B cell (primary cell): ENCODE measurements around the gene ENG. TPM values are rescaled to one million over a fixed set of nuclear protein-coding genes. Genes with fewer than 3 reads are reported as not detected.
A peak's percentile ranks its signal among the peaks of the same experiment; 100 is the strongest.

Experiments used
- ATAC-seq: fragments of 200-7000 bp; cut with Tn5 transposase; one replicate; pipeline ENCODE4 v1.10.0; 2021; ENCODE audit warnings: low read depth, mild to moderate bottlenecking, moderate number of reproducible peaks, moderate library complexity
- CTCF ChIA-PET: fragments of 350-600 bp; sonication (Branson Sonifier 250); formaldehyde crosslinking; loops from one replicate; lab custom pipeline; 2021; ENCODE audit warnings: antibody characterized with exemption, inconsistent platforms; lab: Charles Lee
- POLR2A ChIA-PET: fragments of 350-600 bp; sonication (Branson Sonifier 250); formaldehyde crosslinking; loops from one replicate; lab custom pipeline; 2021; ENCODE audit warnings: antibody characterized with exemption; lab: Charles Lee
- DNase-seq: peaks from one replicate; pipeline ENCODE4 v3.0.0; 2013
- H2AFZ ChIP-seq: 2 replicates; pipeline ENCODE4 v1.6.1; 2012; ENCODE audit warnings: mild to moderate bottlenecking, low read depth, low read length; ENCODE audit not compliant: insufficient read depth, poor library complexity, severe bottlenecking
- H3K27ac ChIP-seq, 2 donors: 1 replicate in 1 of 2; 2 replicates in 1 of 2; pipeline ENCODE4 v1.5.1; 2012 to 2013; ENCODE audit warnings: low read length in 2 of 2, mild to moderate bottlenecking in 2 of 2, moderate library complexity in 1 of 2
- H3K27me3 ChIP-seq, 4 experiments: fragments of 200-600 bp in 1 of 4; sonication (generic) in 1 of 4; replicated peaks in 1 of 4; 1 replicate in 2 of 4; 2 replicates in 2 of 4; pipeline versions ENCODE4 v1.6.1 to v1.7.0; 2013 to 2016; ENCODE audit warnings: low read length in 3 of 4, mild to moderate bottlenecking in 2 of 4, mixed read lengths in 1 of 4, moderate library complexity in 1 of 4; ENCODE audit not compliant: insufficient read depth in 4 of 4, control insufficient read depth in 3 of 4; ENCODE audit errors: control extremely low read depth in 1 of 4
- H3K36me3 ChIP-seq, 2 experiments: replicated peaks in 1 of 2; 1 replicate in 1 of 2; 2 replicates in 1 of 2; pipeline versions ENCODE4 v1.6.1 to v1.7.1; 2013; ENCODE audit warnings: low read length in 1 of 2; ENCODE audit not compliant: insufficient read depth in 2 of 2, control insufficient read depth in 1 of 2; ENCODE audit errors: control extremely low read depth in 1 of 2, extremely low read depth in 1 of 2
- H3K4me1 ChIP-seq, 2 donors: fragments of 200-600 bp in 1 of 2; sonication (generic) in 1 of 2; 1 replicate in 1 of 2; 2 replicates in 1 of 2; pipeline versions ENCODE4 v1.5.1 to v1.6.1; 2013 to 2017; ENCODE audit warnings: low read length in 2 of 2; ENCODE audit not compliant: control insufficient read depth in 2 of 2, insufficient read depth in 2 of 2
- H3K4me2 ChIP-seq: replicated peaks from 2 replicates; pipeline ENCODE3; 2012; ENCODE audit warnings: mild to moderate bottlenecking, low read depth, low read length; ENCODE audit not compliant: poor library complexity, severe bottlenecking
- H3K4me3 ChIP-seq, 5 experiments: fragments of 200-600 bp in 1 of 5; sonication (generic) in 1 of 5; 1 replicate in 3 of 5; 2 replicates in 2 of 5; pipeline versions ENCODE4 v1.5.1 to v1.7.0; 2011 to 2016; ENCODE audit warnings: low read length in 4 of 5, mild to moderate bottlenecking in 4 of 5, low read depth in 2 of 5, control low read depth in 1 of 5, moderate library complexity in 1 of 5; ENCODE audit not compliant: insufficient read depth in 1 of 5; ENCODE audit errors: control extremely low read depth in 1 of 5, extremely low read depth in 1 of 5
- H3K79me2 ChIP-seq: fragments of 200-600 bp; sonication (generic); one replicate; pipeline ENCODE4 v1.6.0; 2016; ENCODE audit warnings: low read length; ENCODE audit not compliant: control insufficient read depth, insufficient read depth
- H3K9ac ChIP-seq: fragments of 200-600 bp; sonication (generic); 2 replicates; pipeline ENCODE4 v1.6.1; 2017; ENCODE audit warnings: mild to moderate bottlenecking, low read length, moderate library complexity
- H3K9me3 ChIP-seq, 3 donors: one replicate each; pipeline versions ENCODE4 v1.6.1 to v1.7.1; 2013; ENCODE audit warnings: low read length in 2 of 3; ENCODE audit not compliant: control insufficient read depth in 2 of 3, insufficient read depth in 1 of 3; ENCODE audit errors: control extremely low read depth in 1 of 3
- H4K20me1 ChIP-seq: 2 replicates; pipeline ENCODE4 v1.6.0; 2012; ENCODE audit warnings: mild to moderate bottlenecking, low read length; ENCODE audit not compliant: insufficient read depth, control insufficient read depth, poor library complexity, severe bottlenecking
- H3K27ac Mint-ChIP-seq: one replicate; pipeline ENCODE4 v1.8.0; 2021; ENCODE audit warnings: mixed read lengths
- H3K27me3 Mint-ChIP-seq: one replicate; pipeline ENCODE4 v1.8.0; 2021; ENCODE audit warnings: mixed read lengths
- H3K4me1 Mint-ChIP-seq: one replicate; pipeline ENCODE4 v1.8.0; 2021; ENCODE audit warnings: mixed read lengths
- H3K4me3 Mint-ChIP-seq: one replicate; pipeline ENCODE4 v1.8.0; 2021; ENCODE audit warnings: mixed read lengths
- H3K9me3 Mint-ChIP-seq: one replicate; pipeline ENCODE4 v1.8.0; 2022; ENCODE audit warnings: mixed read lengths; ENCODE audit not compliant: insufficient read depth
- EZH2 ChIP-seq: IDR thresholded peaks from 2 replicates; pipeline ENCODE4 v1.6.1; 2012; ENCODE audit warnings: borderline replicate concordance, low read depth, mild to moderate bottlenecking, moderate library complexity, low read length; ENCODE audit not compliant: insufficient read depth, poor library complexity, severe bottlenecking
- WGBS: methylation state at CpG from one replicate; pipeline ENCODE4 v1.1.5; 2013; ENCODE audit warnings: missing lambda C conversion rate; ENCODE audit not compliant: insufficient coverage; 5-methylcytosine and 5-hydroxymethylcytosine counted together
- intact Hi-C: fragments of 100-400 bp; cut with micrococcal nuclease; formaldehyde crosslinking; loops from one replicate; pipeline ENCODE4 v1.10.0; 2022
- polyA minus RNA-seq: library from RNA; depleted of rRNA, polyadenylated mRNA; stranded (reverse); fragments of >200 nt; gene quantifications from 2 replicates; pipeline ENCODE4 v1.2.3, GENCODE V29; 2012
- polyA plus RNA-seq: library from polyadenylated mRNA; depleted of rRNA; stranded (reverse); fragments of >200 nt; gene quantifications from 2 replicates; pipeline ENCODE4 v1.2.3, GENCODE V29; 2012
- total RNA-seq, 2 donors: library from RNA; stranded (reverse); fragments of 120-200 nt in 1 of 2; gene quantifications; 1 replicate in 1 of 2; 2 replicates in 1 of 2; pipeline versions ENCODE4 v1.2.3 to v1.2.4, GENCODE V29; 2013 to 2022
- TF ChIP-seq, protein P1 (sequence below): fragments of 200-600 bp; IDR thresholded peaks from one replicate; pipeline ENCODE4 v1.8.0; 2022; ENCODE audit warnings: antibody characterized with exemption, mild to moderate bottlenecking

The ENG gene
- 12.6 and 14.0 TPM in 2 replicates for total RNA-seq
- 1.1 TPM for total RNA-seq (2013)
- 3.5 and 5.4 TPM in 2 replicates for polyA plus RNA-seq
- polyA minus RNA-seq = 2.7 and 3.6 TPM in 2 replicates

GRCh38 chr9:127854184-127854806 lies at the start of gene ENG:
Gene ENG (minus strand): TSS chr9:127854658. CDS start chr9:127854355, 303 bp downstream.
- Mint-ChIP-seq H3K4me1 (peaks cover 42% of the 10 kb centered on the region), H3K9me3 (peaks cover 2% of the 10 kb centered on the region), H3K27ac (peak within 1 kb of the TSS; percentile 82), H3K27me3 (no peaks in the 10 kb centered on the region), H3K4me3 (peak within 1 kb of the TSS; percentile 87)
- ChIA-PET CTCF (interaction anchor here (0.6 to 2.2 kb wide), 6 partner anchors 11 to 120 kb away, joined by 3 to 14 read pairs (median 6); partner anchors contain the start of gene TOR2A), POLR2A (interaction anchor here (0.6 to 1.7 kb wide), 4 partner anchors 9 to 835 kb away, joined by 3 to 8 read pairs (median 4); partner anchors contain the start of gene ST6GALNAC4)
- TF ChIP-seq, protein P1, sequence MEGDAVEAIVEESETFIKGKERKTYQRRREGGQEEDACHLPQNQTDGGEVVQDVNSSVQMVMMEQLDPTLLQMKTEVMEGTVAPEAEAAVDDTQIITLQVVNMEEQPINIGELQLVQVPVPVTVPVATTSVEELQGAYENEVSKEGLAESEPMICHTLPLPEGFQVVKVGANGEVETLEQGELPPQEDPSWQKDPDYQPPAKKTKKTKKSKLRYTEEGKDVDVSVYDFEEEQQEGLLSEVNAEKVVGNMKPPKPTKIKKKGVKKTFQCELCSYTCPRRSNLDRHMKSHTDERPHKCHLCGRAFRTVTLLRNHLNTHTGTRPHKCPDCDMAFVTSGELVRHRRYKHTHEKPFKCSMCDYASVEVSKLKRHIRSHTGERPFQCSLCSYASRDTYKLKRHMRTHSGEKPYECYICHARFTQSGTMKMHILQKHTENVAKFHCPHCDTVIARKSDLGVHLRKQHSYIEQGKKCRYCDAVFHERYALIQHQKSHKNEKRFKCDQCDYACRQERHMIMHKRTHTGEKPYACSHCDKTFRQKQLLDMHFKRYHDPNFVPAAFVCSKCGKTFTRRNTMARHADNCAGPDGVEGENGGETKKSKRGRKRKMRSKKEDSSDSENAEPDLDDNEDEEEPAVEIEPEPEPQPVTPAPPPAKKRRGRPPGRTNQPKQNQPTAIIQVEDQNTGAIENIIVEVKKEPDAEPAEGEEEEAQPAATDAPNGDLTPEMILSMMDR = no peak
- no peak for TF ChIP-seq EZH2
- peak within 1 kb of the TSS; percentile 24 to 74 for H3K27ac ChIP-seq
- peaks cover 11% of the 10 kb centered on the region for H3K79me2 ChIP-seq
- H3K4me2 ChIP-seq = peak within 1 kb of the TSS; percentile 98
- ATAC-seq (peak; percentile 46), DNase-seq (peak; percentile 30)
- WGBS = 5% methylated on average over 30 of the region's 37 CpGs
- peak within 1 kb of the TSS; percentile 45 to 92 (median 64) for H3K4me3 ChIP-seq
- H3K36me3 ChIP-seq = no peaks in the 10 kb centered on the region
- H3K9me3 ChIP-seq = peaks cover 0 to 13% (median 6%) of the 10 kb centered on the region in 3 donors
- H3K27me3 ChIP-seq = no peaks in the 10 kb centered on the region
- no peaks in the 10 kb centered on the region for H4K20me1 ChIP-seq
- peak within 1 kb of the TSS; percentile 84 for H3K9ac ChIP-seq
- peaks cover 36 to 57% of the 10 kb centered on the region in 2 donors for H3K4me1 ChIP-seq
- H2AFZ ChIP-seq = peak within 1 kb of the TSS; percentile 87
- intact Hi-C loops = no loop called here
